HepG2 (cell line): ENCODE results near the gene PSMD12. TPM values are rescaled to one million over a fixed set of nuclear protein-coding genes. Genes with fewer than 3 reads are reported as not detected.

Experiments used
- ARNT ChIP-seq: fragments of 450-650 bp; IDR thresholded peaks from 2 replicates; pipeline ENCODE4 v1.6.1; 2017
- EED ChIP-seq: sonication (generic); formaldehyde crosslinking; IDR thresholded peaks from 2 replicates; pipeline ENCODE4 v1.5.0; 2020; ENCODE audit warnings: mild to moderate bottlenecking, missing genetic modification reagents
- ELF4 ChIP-seq: sonication (generic); formaldehyde crosslinking; IDR thresholded peaks from 2 replicates; pipeline ENCODE4 v1.5.0; 2020; ENCODE audit warnings: missing genetic modification reagents, mild to moderate bottlenecking, moderate library complexity, borderline replicate concordance
- FOXC1 ChIP-seq: sonication (generic); formaldehyde crosslinking; IDR thresholded peaks from 2 replicates; pipeline ENCODE4 v1.8.0; 2022; ENCODE audit warnings: mild to moderate bottlenecking, missing genetic modification reagents, borderline replicate concordance
- MAFG ChIP-seq: sonication (generic); formaldehyde crosslinking; IDR thresholded peaks from 2 replicates; pipeline ENCODE4 v1.5.1; 2020; ENCODE audit warnings: mild to moderate bottlenecking, missing genetic modification reagents
- NCOA2 ChIP-seq: sonication (generic); formaldehyde crosslinking; IDR thresholded peaks from 2 replicates; pipeline ENCODE4 v1.8.0; 2022; ENCODE audit warnings: inconsistent platforms
- PHF8 ChIP-seq: sonication (generic); formaldehyde crosslinking; IDR thresholded peaks from 2 replicates; pipeline ENCODE4 v1.5.0; 2020; ENCODE audit warnings: missing genetic modification reagents
- PPARG ChIP-seq: conservative IDR thresholded peaks from 2 replicates; pipeline ENCODE4 v1.6.1; 2016; ENCODE audit warnings: missing biosample characterization, missing genetic modification reagents
- RAD51 ChIP-seq: fragments of 450-650 bp; IDR thresholded peaks from 2 replicates; pipeline ENCODE4 v1.6.1; 2016; ENCODE audit warnings: borderline replicate concordance
- SOX6 ChIP-seq, 2 experiments: fragments of 450-650 bp in 1 of 2; sonication (generic) in 1 of 2; formaldehyde crosslinking in 1 of 2; IDR thresholded peaks; 2 replicates each; pipeline versions ENCODE4 v1.4.0 to v1.6.1; 2017 to 2020; ENCODE audit warnings: antibody characterized with exemption in 1 of 2, mild to moderate bottlenecking in 1 of 2, missing genetic modification reagents in 1 of 2
- SRSF4 ChIP-seq: fragments of 200-400 bp; formaldehyde crosslinking; IDR thresholded peaks from one replicate; pipeline ENCODE4 v1.6.1; 2018; ENCODE audit warnings: mild to moderate bottlenecking, low read depth, low read length, moderate library complexity; ENCODE audit not compliant: poor library complexity, severe bottlenecking
- SYNCRIP ChIP-seq: fragments of 200-400 bp; formaldehyde crosslinking; IDR thresholded peaks from 2 replicates; pipeline ENCODE4 v1.6.1; 2018; ENCODE audit warnings: mild to moderate bottlenecking, low read depth, low read length; ENCODE audit not compliant: insufficient read depth
- TP53 ChIP-seq: sonication (generic); formaldehyde crosslinking; conservative IDR thresholded peaks from 2 replicates; pipeline ENCODE4 v1.4.0; 2020; ENCODE audit warnings: missing genetic modification reagents
- XBP1 ChIP-seq: sonication (generic); formaldehyde crosslinking; IDR thresholded peaks from 2 replicates; pipeline ENCODE4 v1.5.0; 2020; ENCODE audit warnings: missing genetic modification reagents
- ZBTB8A ChIP-seq: sonication (generic); formaldehyde crosslinking; IDR thresholded peaks from 2 replicates; pipeline ENCODE4 v1.4.0; 2020; ENCODE audit warnings: mild to moderate bottlenecking, low read depth, missing genetic modification reagents, borderline replicate concordance
- ZC3H4 ChIP-seq: sonication (generic); formaldehyde crosslinking; IDR thresholded peaks from 2 replicates; pipeline ENCODE4 v1.4.0; 2020; ENCODE audit warnings: missing genetic modification reagents, borderline replicate concordance
- ZNF567 ChIP-seq: sonication (generic); formaldehyde crosslinking; IDR thresholded peaks from 2 replicates; pipeline ENCODE4 v1.8.1; 2023; ENCODE audit warnings: mild to moderate bottlenecking, missing genetic modification reagents, borderline replicate concordance
- ZNF589 ChIP-seq: sonication (generic); formaldehyde crosslinking; conservative IDR thresholded peaks from 2 replicates; pipeline ENCODE4 v1.8.0; 2022; ENCODE audit warnings: mild to moderate bottlenecking, moderate library complexity, missing genetic modification reagents
- ZNF772 ChIP-seq: sonication (generic); formaldehyde crosslinking; IDR thresholded peaks from 2 replicates; pipeline ENCODE4 v1.5.0; 2020; ENCODE audit warnings: mild to moderate bottlenecking, missing genetic modification reagents
- ZNF891 ChIP-seq: sonication (generic); formaldehyde crosslinking; IDR thresholded peaks from 2 replicates; pipeline ENCODE4 v1.5.0; 2020; ENCODE audit warnings: mild to moderate bottlenecking, missing genetic modification reagents
- ZSCAN31 ChIP-seq: sonication (generic); formaldehyde crosslinking; IDR thresholded peaks from 2 replicates; pipeline ENCODE4 v1.5.0; 2020; ENCODE audit warnings: low read depth, mild to moderate bottlenecking, missing genetic modification reagents
- polyA plus RNA-seq, 8 experiments: library from polyadenylated mRNA; depleted of rRNA in 3 of 8; stranded (reverse) in 7 of 8; unstranded in 1 of 8; fragments of >200 nt; fragmentation: Illumina TruSeq in 4 of 8; extraction: Trizol in 4 of 8; gene quantifications; 2 replicates each; pipeline versions ENCODE4 v1.2.1 to v1.2.3, GENCODE V29; 2011 to 2016; ENCODE audit warnings: low read depth in 4 of 8, missing spikeins in 1 of 8, mixed read lengths in 1 of 8; ENCODE audit not compliant: insufficient read depth in 1 of 8
- total RNA-seq, 5 experiments: library from RNA; depleted of rRNA; stranded (reverse); fragments of >200 nt; fragmentation: Illumina TruSeq; extraction: Trizol; gene quantifications; 2 replicates each; pipeline ENCODE4 v1.2.3, GENCODE V29; 2016; ENCODE audit warnings: low read depth in 1 of 5
- TF ChIP-seq, protein P1 (sequence below): sonication (generic); formaldehyde crosslinking; IDR thresholded peaks from 2 replicates; pipeline ENCODE4 v1.5.0; 2020; ENCODE audit warnings: missing genetic modification reagents
- TF ChIP-seq, protein P2 (sequence below): sonication (generic); formaldehyde crosslinking; IDR thresholded peaks from 2 replicates; pipeline ENCODE4 v1.4.0; 2020; ENCODE audit warnings: missing genetic modification reagents, borderline replicate concordance

Gene PSMD12
- total and polyA plus RNA-seq, 2 of the 13 experiments (the other 11 are each of a cell fraction or from before 2014, with no cell fraction given): 27.4 to 71.7 TPM

DNA sequence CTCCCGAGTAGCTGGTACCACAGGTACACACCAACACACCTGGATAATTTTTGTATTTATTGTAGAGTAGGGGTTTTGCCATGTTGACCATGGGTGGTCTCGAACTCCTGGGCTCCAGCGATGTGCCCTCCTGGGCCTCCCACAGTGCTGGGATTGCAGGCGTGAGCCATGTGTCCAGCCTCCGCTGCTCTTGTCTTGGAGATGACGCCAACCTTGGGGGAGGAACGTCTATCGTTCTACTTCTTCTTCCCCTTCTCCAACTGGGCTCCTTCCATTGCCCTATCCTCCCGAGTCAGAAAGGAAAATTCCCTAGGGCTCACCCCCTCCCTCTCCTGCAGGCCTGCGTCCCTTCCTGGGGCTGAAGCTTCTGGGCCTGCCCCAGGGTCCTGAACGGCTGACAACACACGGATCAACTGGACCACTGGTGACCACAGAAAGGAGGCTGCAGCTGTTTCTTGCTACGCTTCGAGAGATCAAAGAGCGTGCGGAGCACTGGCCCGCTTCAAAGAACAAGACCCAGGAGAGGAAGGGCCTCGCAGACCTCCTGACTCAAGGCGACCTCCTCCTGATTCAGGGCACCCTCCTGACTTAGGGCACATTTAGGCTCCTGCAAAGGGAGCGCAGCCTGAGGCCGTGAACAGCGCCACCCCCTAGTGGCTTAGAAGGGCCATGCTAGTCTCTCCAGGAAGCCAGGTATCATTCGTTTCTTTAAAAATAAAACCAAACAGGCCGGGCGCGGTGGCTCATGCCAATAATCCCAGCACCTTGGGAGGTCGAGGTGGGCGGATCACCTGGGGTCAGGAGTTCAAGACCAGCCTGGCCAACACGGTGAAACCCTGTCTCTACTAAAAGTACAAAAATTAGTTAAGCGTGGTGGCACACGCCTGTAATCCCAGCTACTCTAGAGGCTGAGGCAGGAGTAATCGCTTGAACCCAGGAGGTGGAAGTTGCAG, 72.8 kb downstream of the PSMD12 start (continued):
- TF ChIP-seq SRSF4 (no peak), MAFG (no peak), ZBTB8A (no peak), EED (CRISPR knock-in tag) (no peak), NCOA2 (CRISPR knock-in tag) (no peak; the same call in 1 of the 2 replicates), ZC3H4 (CRISPR knock-in tag) (no peak), ARNT (no peak), FOXC1 (CRISPR knock-in tag) (0 out of 2 replicates have a peak, but pooled peaks have one; percentile 20), ZNF891 (CRISPR knock-in tag) (no peak), PPARG (CRISPR knock-in tag) (no peak), ZNF567 (CRISPR knock-in tag) (no peak; the same call in 1 of the 2 replicates), RAD51 (no peak), PHF8 (CRISPR knock-in tag) (peak; percentile 56), ZNF589 (CRISPR knock-in tag) (no peak), XBP1 (CRISPR knock-in tag) (no peak), SYNCRIP (no peak), SOX6 (IDR thresholded peaks at IDR 0.05) (no peak), SOX6 (CRISPR knock-in tag; IDR thresholded peaks at IDR 0.05) (no peak; the same call in 1 of the 2 replicates), ZSCAN31 (CRISPR knock-in tag) (no peak), ELF4 (CRISPR knock-in tag) (no peak), ZNF772 (CRISPR knock-in tag) (no peak), TP53 (CRISPR knock-in tag) (no peak)
- TF ChIP-seq, protein P1, sequence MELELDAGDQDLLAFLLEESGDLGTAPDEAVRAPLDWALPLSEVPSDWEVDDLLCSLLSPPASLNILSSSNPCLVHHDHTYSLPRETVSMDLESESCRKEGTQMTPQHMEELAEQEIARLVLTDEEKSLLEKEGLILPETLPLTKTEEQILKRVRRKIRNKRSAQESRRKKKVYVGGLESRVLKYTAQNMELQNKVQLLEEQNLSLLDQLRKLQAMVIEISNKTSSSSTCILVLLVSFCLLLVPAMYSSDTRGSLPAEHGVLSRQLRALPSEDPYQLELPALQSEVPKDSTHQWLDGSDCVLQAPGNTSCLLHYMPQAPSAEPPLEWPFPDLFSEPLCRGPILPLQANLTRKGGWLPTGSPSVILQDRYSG (CRISPR knock-in tag): no peak
- TF ChIP-seq, protein P2, sequence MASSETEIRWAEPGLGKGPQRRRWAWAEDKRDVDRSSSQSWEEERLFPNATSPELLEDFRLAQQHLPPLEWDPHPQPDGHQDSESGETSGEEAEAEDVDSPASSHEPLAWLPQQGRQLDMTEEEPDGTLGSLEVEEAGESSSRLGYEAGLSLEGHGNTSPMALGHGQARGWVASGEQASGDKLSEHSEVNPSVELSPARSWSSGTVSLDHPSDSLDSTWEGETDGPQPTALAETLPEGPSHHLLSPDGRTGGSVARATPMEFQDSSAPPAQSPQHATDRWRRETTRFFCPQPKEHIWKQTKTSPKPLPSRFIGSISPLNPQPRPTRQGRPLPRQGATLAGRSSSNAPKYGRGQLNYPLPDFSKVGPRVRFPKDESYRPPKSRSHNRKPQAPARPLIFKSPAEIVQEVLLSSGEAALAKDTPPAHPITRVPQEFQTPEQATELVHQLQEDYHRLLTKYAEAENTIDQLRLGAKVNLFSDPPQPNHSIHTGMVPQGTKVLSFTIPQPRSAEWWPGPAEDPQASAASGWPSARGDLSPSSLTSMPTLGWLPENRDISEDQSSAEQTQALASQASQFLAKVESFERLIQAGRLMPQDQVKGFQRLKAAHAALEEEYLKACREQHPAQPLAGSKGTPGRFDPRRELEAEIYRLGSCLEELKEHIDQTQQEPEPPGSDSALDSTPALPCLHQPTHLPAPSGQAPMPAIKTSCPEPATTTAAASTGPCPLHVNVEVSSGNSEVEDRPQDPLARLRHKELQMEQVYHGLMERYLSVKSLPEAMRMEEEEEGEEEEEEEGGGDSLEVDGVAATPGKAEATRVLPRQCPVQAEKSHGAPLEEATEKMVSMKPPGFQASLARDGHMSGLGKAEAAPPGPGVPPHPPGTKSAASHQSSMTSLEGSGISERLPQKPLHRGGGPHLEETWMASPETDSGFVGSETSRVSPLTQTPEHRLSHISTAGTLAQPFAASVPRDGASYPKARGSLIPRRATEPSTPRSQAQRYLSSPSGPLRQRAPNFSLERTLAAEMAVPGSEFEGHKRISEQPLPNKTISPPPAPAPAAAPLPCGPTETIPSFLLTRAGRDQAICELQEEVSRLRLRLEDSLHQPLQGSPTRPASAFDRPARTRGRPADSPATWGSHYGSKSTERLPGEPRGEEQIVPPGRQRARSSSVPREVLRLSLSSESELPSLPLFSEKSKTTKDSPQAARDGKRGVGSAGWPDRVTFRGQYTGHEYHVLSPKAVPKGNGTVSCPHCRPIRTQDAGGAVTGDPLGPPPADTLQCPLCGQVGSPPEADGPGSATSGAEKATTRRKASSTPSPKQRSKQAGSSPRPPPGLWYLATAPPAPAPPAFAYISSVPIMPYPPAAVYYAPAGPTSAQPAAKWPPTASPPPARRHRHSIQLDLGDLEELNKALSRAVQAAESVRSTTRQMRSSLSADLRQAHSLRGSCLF (CRISPR knock-in tag): no peak
